DMS53 (cell line): Measurements from ENCODE around the gene INO80B.
"Not testable (repeated sequence)": the region's sequence is repeated elsewhere in the genome, so short reads cannot be mapped to it uniquely, and the experiment has no call there.

Experiments used
- DNase-seq: peaks from one replicate; lab custom pipeline; 2025; lab: John Stamatoyannopoulos, UW

Gene INO80B

DNA sequence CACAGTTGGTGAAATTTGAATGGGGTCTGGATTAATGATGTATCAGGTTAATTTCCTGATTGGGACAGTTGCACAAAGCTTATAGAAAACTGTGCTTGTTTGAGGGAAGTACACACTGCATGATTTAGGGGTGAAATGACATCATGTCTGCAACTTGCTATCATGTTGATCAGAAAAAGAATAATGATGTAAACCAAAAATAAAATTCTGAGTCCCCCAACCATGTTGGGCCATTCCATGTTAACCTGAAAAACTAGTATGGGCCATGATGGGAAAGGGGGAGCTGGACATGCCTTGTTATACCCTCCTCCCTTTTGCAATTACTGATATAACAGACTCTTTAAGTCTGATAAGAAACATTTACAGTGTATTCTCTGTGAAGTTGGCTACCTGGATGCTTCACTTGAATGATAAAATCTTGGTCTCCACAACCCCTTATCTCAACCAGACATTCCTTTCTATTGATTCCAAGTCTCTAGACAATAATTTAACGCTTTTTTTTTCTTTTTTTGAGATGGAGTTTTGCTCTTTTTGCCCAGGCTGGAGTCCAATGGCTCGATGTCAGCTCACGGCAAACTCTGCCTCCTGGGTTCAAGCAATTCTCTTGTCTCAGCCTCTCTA lies 4.2 kb upstream of the INO80B start:
- no peak for DNase-seq

DNA sequence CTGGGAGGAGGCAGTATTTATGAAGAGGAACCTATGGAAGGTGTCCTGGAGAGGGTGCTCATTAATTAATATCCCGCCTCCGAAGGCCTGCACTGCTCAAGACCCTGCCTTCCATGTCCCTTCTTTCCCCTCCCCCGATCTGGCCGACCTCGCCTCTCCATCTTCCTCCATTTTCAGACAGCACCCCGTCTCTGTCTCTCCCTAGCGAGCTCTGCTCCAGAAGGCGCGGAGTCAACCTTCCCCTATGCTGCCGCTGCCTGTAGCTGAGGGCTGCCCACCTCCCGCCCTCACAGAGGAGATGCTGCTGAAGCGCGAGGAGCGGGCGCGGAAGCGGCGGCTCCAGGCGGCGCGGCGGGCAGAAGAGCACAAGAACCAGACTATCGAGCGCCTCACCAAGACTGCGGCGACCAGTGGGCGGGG lies 2.3 kb downstream of the INO80B start:
- no peak for DNase-seq

DNA sequence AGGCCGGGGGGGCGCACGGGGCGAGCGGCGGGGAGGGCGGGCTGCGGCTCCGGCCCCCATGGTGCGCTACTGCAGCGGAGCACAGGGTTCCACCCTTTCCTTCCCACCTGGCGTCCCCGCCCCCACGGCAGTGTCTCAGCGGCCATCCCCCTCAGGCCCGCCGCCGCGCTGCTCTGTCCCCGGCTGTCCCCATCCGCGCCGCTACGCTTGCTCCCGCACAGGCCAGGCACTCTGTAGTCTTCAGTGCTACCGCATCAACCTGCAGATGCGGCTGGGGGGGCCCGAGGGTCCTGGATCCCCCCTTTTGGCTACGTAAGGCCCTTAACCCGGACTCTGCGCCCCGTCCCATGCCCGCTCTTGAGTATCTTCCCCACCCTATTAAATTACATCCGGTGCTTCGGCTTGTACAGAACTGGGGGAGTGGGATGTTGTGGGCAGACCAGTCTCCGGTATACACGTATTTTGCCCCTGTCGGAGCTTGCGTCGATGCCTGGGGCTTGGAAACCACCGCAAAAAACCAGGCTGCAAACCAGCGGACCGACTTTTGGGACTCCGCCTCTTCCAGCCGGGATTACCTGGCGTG lies 2.8 kb downstream of the INO80B start:
- peak; percentile 91 for DNase-seq

DNA sequence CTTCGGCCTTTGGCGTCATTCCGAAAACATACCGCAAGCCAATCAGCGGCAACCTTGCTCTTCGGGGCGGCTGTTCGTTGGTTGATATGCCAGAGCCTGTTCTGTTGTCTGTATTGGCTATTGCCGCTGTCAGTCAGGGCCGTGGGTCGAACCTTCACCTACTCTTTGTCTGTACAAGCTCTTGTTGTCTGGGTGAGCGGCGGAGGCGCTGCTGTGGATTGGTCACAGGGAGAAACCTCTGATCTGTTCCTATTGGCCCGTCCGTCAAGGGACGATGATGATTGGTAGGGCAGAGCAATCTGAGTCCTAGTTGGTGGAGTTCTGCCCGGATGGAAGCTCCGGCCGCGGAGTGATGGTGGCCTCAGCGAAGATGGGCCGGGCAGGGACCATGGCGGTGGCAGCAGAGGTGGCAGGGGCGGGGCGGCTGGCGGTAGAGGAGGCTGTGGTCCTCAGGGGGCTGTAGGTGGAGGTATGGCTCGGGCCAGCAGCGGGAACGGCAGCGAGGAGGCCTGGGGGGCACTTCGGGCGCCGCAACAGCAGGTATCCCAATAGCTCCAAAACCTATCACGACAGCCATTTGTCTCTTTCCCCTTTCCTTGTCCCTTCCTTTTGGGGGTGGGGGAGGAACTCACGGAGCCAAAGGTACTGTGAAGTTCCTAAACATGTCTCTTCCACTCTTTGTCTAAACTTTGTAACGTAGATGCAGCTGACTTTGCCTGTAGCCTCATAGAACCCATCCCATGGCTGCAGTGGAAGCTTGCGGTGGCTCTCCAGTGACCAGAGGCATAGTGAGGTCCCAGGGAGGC lies 3.4 kb downstream of the INO80B start, which contains the start of gene WBP1:
Gene WBP1 (plus strand): TSS at position 307 of the 806 bp plus-strand sequence. CDS start 165 bp downstream, at position 472.
- DNase-seq: peak; percentile 100

DNA sequence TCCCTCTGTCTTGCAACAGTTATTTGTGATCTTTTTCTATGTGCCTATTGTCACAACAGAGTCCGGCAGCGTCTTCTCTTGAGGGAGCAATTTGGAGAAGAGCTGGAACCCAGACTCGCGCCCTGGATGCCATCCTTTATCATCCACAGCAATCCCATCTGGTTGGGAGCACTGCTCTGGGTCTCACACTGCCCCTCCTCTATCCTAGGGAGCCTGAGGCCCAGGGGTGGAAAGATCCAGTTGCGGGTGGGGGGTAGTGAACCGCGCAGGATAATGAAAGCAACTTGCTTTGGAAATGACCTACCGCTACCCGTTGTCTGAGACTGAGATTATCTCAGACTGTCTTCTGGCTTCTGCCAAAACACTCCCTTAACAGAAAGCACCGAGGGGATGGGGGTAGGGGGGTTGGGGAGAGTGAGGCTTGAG lies 4.1 kb downstream of the INO80B start:
- peak; percentile 51 for DNase-seq

DNA sequence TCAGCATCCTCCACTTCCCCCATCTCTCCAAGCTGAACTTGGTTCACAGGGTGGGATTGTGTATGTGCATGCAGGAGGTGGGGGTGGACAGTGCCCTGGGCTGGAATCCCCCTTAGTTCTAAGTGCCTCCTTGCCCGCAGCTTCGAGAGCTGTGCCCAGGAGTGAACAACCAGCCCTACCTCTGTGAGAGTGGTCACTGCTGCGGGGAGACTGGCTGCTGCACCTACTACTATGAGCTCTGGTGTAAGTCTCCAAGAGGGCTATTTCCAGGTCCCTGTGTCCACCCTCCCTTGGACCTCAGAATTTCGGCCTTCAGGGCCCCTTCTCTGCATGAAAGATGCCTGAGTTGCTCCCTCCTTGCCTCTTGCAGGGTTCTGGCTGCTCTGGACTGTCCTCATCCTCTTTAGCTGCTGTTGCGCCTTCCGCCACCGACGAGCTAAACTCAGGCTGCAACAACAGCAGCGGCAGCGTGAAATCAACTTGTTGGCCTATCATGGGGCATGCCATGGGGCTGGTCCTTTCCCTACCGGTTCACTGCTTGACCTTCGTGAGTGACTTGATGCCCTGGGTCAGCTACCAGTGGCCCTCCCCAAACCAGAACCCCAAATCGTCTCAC lies 4.7 kb downstream of the INO80B start:
- not testable (repeated sequence) for DNase-seq

DNA sequence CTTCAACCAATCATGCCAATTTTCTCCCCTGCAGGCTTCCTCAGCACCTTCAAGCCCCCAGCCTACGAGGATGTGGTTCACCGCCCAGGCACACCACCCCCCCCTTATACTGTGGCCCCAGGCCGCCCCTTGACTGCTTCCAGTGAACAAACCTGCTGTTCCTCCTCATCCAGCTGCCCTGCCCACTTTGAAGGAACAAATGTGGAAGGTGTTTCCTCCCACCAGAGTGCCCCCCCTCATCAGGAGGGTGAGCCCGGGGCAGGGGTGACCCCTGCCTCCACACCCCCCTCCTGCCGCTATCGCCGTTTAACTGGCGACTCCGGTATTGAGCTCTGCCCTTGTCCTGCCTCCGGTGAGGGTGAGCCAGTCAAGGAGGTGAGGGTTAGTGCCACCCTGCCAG lies 5.3 kb downstream of the INO80B start:
- DNase-seq: not testable (repeated sequence)

DNA sequence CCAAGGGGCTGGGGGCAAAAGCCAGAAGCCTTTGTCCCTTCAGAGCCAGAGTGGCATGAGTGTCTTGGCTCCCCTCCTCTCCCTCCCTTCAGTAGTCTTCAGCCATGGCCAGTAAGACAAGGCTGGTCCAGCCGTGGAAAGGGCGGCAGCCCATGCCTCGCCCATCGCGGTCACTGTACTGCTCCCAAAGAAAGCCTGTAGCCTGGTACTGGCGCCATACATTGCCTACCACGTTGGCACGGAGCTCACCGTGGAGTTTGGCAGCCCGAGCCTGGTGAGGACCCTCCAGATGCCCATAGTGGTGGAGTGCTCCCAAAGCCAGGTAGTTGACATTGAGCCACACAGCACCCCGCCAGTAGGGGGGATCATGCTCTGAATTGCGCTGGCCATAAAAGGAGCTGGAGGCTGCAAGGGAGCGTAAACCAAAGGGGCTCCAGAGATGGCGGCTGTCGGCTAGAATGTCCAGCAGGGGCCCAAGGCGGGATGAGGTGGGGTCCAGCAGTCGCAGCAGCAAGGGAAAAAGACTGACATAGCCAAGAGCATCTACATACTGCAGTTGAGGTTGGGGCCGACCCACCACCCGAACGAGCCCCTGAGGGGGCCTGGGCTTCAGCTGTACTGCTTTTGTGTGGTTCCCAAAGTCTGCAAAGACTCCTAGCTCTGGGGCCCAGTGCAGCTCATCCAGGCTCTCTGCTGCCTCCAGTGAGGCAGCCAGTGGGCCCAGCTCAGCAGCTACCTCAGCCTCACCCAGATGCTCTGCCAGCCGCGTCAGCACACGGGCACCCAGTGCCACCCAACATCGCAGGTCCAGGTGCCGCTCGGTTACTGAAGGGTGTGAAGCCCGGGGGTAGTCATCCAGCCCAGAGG lies 6.5 kb downstream of the INO80B start:
- peak; percentile 29 for DNase-seq

DNA sequence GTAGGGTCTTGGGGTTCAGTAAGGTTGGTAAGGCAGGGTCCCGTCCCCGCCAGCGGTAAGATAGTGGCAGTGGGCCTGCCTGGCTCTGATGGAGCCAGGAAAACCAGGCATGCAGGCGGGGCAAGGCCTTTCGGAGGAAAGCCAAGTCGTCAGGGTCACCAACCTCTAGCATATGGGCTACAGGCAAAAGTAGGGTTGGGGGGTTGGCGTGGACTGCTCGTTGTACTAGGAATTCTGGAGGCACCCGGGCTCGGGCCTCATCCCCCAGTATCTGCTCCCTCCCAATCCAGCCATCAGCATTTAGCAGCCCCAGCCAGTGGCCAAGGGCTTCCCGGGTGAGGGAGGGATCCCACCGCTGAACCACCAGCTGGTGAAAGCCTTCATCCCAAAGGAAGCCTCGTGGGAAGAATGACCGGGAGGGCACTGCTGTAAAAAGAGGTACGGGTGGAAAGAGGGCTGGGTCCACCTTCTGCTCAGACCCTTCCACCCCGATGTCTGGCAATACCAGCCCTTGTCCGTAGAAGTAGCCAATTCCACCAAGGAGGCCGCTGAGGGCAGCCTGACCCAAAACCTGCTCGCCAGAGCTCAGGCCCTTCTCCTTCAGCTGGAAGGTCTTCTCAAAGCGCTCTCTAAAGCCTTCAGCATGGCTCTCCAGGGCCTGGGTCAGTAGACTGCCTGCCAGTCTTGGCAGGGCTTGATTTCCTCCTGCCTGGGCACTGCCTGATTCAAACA lies 7.3 kb downstream of the INO80B start:
- no peak for DNase-seq

DNA sequence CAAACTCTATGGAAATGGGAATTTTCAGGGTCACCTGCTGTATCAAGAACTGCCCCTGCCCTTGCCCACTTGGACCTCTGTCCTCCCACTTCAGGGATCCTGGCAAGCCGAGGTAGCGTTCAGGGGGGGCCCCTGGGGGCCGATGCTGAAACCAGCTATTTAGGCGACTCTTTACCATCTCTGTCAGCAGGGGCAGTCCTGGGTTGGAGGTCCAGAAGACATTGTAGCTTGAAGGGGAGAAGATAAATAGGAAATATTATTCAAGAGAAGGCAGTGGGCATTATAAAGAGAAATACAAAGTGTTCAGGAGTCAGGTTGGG lies 7.9 kb downstream of the INO80B start:
- no peak for DNase-seq

DNA sequence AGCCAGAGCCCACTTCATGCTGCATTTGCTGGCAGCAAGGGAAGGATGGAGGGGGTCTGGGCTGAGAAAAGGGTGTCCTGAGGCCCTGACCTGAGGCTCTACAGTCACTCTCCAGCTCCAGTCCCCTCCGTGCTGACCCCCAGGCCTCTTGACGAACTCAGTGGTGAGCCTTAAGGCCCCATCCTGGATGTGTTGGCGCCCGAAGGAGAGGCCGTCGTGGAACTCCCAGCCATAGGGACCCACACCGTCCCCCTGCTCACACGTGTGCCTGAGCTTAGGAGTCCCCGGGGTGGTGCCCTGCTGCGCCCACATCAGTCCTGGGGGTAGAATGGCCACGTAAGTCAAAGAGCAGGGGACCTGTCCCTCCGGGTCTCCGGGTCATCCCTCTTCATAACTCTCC lies 9.5 kb downstream of the INO80B start:
- peak; percentile 54 for DNase-seq

DNA sequence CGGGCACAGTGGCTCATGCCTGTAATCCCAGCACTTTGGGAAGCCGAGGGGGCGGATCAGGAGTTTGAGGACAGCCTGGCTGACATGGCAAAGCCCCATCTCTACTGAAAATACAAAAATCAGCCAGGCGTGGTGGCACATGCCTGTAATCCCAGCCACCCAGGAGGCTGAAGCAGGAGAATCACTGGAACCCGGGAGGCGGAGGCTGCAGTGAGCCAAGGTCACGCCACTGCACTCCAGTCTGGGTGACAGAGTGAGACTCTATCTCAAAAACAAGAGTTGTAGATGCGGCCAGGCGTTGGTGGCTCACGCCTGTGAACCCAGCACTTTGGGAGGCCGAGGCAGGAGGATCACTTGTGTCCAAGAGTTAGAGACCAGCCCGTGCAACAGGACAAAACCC lies 15.9 kb downstream of the INO80B start:
- DNase-seq: not testable (repeated sequence)

DNA sequence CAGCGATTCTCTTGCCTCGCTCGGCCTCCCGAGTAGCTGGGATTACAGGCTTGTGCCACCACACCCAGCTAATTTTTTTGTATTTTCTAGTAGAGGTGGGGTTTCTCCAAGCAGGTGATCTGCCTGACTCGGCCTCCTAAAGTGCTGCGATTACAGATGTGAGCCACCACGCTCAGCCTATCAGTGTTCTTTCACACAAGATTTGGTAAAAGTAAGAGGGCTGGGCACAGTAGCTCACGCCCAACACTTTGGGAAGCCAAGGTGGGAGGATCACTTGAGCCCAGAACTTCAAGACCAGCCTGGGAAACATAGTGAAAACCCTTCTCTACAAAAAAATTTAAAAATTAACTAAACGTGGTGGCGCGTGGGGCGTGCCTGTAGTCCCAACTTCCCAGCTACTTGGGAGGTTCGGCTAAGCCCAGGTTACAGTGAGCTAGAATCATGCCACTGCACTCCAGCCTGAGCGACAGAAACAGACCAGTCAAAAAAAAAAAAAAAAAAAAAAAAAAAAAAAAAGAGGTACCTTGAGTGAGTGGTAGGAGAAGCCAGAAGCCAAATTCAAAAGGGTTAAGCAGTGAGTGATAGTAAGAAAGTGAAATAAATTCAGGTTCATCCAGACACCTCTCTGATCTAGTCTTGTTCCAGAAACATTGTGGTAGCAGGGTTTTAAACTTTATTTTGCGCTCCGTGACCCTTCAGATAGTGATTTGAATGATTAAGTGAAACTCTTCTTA lies 16.6 kb downstream of the INO80B start:
- DNase-seq: peak; percentile 48

DNA sequence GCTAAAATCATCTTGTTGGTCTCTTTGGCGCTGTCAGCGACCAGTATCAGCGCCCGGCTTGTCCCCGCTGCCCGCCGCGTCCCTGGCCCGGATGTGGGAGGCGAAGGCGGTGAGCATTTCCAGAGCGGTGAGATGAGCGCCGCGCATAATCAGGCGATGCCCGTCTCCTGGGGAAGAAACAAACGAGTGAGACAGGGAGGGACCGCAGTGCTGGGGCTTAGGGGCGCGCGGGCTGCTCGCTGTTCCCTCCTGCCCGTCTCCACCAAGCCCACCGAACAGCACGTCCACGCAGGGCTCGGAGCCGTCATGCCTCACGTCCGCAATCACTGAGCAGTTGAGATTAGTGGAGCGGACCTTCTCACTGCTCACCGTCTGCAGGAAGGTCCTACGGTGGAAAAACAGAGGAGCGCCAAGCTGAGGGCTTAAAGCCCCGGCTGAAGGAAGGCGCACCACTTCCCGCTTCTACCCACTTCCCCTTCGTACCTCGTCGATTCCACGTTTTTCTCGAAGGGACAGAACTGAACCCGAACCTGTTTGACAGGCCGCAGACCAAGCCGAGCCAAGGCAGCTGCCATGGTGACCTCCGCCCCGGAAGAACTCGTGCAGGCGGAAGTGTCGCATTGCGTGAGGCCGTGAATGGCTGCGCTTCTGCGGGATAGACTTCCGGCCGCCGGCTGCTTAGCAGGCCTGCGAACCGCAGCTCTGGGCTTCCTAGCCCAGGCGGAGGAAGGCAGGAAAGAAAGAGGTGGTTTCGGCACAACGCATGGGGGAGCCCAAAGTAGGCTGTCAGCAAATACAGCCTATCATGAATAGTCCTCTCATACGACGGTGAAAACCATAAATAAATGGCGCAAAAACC lies 17.4 kb downstream of the INO80B start, which contains the start of gene MRPL53:
Gene MRPL53 (minus strand): TSS at position 595 of the 859 bp plus-strand sequence. CDS start 20 bp downstream, at position 575.
- peak; percentile 98 for DNase-seq

DNA sequence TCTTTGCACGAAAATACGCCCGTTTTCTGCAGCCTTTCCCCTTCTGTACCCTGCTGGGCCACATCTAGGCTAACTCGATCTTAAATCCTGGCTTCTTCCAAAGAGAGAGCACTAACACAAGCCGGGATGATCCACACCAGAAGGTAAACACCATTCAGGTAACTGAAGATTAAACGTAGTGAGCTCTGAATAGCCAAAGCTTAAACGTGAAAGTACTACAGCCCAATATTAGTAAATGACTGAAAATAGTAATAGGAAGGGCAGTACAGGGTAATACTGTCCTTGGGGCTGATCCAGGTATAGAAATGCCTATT lies 18.0 kb downstream of the INO80B start:
- no peak for DNase-seq

DNA sequence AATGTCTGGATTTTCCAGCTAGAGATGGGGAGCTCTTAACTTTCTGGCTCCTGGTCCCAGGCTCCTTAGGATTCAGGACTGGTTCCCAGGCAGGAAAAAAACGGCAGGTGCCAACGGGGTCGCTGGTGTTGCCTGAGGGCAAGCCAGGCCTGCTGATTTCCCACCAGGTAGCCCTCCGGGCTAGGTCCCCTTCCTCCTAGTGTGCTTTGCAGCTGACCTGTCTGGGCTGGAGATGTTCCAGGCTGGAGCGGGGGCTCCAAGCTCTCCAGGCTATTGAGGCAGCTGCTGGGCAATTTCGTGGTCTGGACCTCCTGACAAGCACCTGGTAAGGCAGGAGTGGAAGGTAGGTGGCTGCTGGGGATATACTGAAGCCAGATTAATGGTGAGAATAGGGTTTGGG lies 19.6 kb downstream of the INO80B start:
- no peak for DNase-seq

DNA sequence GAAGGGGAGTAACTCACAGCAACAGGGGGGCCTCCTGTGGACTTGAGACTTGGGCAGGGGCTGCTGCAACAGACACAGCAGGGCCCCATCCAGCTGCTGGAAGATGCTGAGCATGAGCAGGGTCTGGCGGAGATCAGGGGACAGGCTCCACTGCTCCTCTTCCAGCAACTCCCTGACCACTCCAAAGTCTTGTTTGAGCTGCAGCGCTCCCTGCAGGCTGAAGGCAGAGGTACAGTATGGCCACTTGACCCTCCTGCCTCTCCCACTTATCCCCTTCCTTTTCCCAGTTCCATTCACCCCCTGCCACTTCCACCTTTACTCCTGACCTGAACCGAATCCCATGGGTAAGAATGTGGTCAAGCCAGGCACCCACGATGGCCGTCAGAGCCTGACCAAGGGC lies 20.0 kb downstream of the INO80B start:
- peak; percentile 31 for DNase-seq

DNA sequence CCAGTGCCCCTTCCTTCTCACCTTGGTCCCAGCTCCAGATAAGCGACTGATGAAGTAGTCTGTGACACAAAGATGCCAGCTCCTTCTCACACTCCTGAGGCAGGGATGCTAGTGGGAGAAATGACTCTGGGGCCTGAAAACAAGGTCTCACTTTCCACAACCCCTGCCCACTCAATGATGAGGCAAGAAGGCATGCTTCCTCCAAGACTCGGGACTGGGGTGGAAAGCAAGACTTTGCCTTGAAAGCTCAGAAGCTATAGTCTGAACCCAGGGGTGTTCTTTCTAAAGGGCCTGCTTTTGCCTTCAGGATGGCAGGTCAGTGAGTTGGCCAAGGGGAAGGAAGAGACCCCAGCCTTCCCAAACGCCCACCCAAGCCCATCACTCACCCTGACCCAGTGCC lies 26.5 kb downstream of the INO80B start:
- DNase-seq: no peak
